HepG2 (cell line): ENCODE measurements around the gene LINGO3. TPM values are rescaled to one million over a fixed set of nuclear protein-coding genes. Genes with fewer than 3 reads are reported as not detected.
A peak's percentile ranks its signal among the peaks of the same experiment; 100 is the strongest.

Experiments used
- CTCF ChIP-seq: sonication (generic); formaldehyde crosslinking; IDR thresholded peaks from 2 replicates; pipeline ENCODE4 v1.5.0; 2020; ENCODE audit warnings: mild to moderate bottlenecking, missing genetic modification reagents, moderate library complexity
- ONECUT2 ChIP-seq: sonication (generic); formaldehyde crosslinking; IDR thresholded peaks from 2 replicates; pipeline ENCODE4 v1.4.0; 2020; ENCODE audit warnings: missing genetic modification reagents
- SALL1 ChIP-seq: sonication (generic); formaldehyde crosslinking; IDR thresholded peaks from 2 replicates; pipeline ENCODE4 v1.8.0; 2022; ENCODE audit warnings: mild to moderate bottlenecking, missing genetic modification reagents
- WIZ ChIP-seq: sonication (generic); formaldehyde crosslinking; IDR thresholded peaks from 2 replicates; pipeline ENCODE4 v1.5.1; 2020; ENCODE audit warnings: mild to moderate bottlenecking, missing genetic modification reagents
- ZBED4 ChIP-seq: sonication (generic); formaldehyde crosslinking; IDR thresholded peaks from 2 replicates; pipeline ENCODE4 v1.4.0; 2020; ENCODE audit warnings: missing genetic modification reagents, borderline replicate concordance
- ZBTB10 ChIP-seq: sonication (generic); formaldehyde crosslinking; IDR thresholded peaks from 2 replicates; pipeline ENCODE4 v1.4.0; 2020; ENCODE audit warnings: missing genetic modification reagents, borderline replicate concordance
- ZNF343 ChIP-seq: sonication (generic); formaldehyde crosslinking; IDR thresholded peaks from 2 replicates; pipeline ENCODE4 v1.4.0; 2020; ENCODE audit warnings: mild to moderate bottlenecking, missing genetic modification reagents
- ZNF512B ChIP-seq: sonication (generic); formaldehyde crosslinking; IDR thresholded peaks from 2 replicates; pipeline ENCODE4 v1.5.1; 2020; ENCODE audit warnings: missing genetic modification reagents, mild to moderate bottlenecking, borderline replicate concordance
- ZNF572 ChIP-seq: sonication (generic); formaldehyde crosslinking; IDR thresholded peaks from 2 replicates; pipeline ENCODE4 v1.5.1; 2020; ENCODE audit warnings: mild to moderate bottlenecking, missing genetic modification reagents
- ZNF704 ChIP-seq: sonication (generic); formaldehyde crosslinking; IDR thresholded peaks from 2 replicates; pipeline ENCODE4 v1.8.1; 2023; ENCODE audit warnings: mild to moderate bottlenecking, inconsistent platforms, moderate library complexity, missing genetic modification reagents, borderline replicate concordance
- ZNF768 ChIP-seq: sonication (generic); formaldehyde crosslinking; IDR thresholded peaks from 2 replicates; pipeline ENCODE4 v1.4.0; 2020; ENCODE audit warnings: missing genetic modification reagents
- ZNF800 ChIP-seq: sonication (generic); formaldehyde crosslinking; IDR thresholded peaks from 2 replicates; pipeline ENCODE4 v1.4.0; 2020; ENCODE audit warnings: missing genetic modification reagents
- ZSCAN20 ChIP-seq: sonication (generic); formaldehyde crosslinking; IDR thresholded peaks from 2 replicates; pipeline ENCODE4 v1.4.0; 2020; ENCODE audit warnings: missing genetic modification reagents, mild to moderate bottlenecking, borderline replicate concordance
- polyA plus RNA-seq, 8 experiments: library from polyadenylated mRNA; depleted of rRNA in 3 of 8; stranded (reverse) in 7 of 8; unstranded in 1 of 8; fragments of >200 nt; fragmentation: Illumina TruSeq in 4 of 8; extraction: Trizol in 4 of 8; gene quantifications; 2 replicates each; pipeline versions ENCODE4 v1.2.1 to v1.2.3, GENCODE V29; 2011 to 2016; ENCODE audit warnings: low read depth in 4 of 8, missing spikeins in 1 of 8, mixed read lengths in 1 of 8; ENCODE audit not compliant: insufficient read depth in 1 of 8
- total RNA-seq, 5 experiments: library from RNA; depleted of rRNA; stranded (reverse); fragments of >200 nt; fragmentation: Illumina TruSeq; extraction: Trizol; gene quantifications; 2 replicates each; pipeline ENCODE4 v1.2.3, GENCODE V29; 2016; ENCODE audit warnings: low read depth in 1 of 5

The LINGO3 gene
- total and polyA plus RNA-seq, 2 of the 13 experiments (the other 11 are each of a cell fraction or from before 2014, with no cell fraction given), result not detected

- TF ChIP-seq ZNF704 (CRISPR knock-in tag), result 0 out of 2 replicates have a peak, but pooled peaks have one; percentile 22
- TF ChIP-seq ZBTB10, result peak; percentile 90
- 0 out of 2 replicates have a peak, but pooled peaks have one; percentile 27 for TF ChIP-seq ZNF343 (CRISPR knock-in tag)
- no peak for TF ChIP-seq ZNF800
- no peak for TF ChIP-seq ZSCAN20 (CRISPR knock-in tag)
- peak; percentile 25; the same call in 1 of the 2 replicates for TF ChIP-seq ZNF572 (CRISPR knock-in tag)
- TF ChIP-seq ZNF768 (CRISPR knock-in tag), result peak; percentile 16; the same call in 1 of the 2 replicates
- no peak for TF ChIP-seq WIZ
- TF ChIP-seq CTCF (CRISPR knock-in tag), result peak; percentile 30; the same call in 1 of the 2 replicates
- peak; percentile 67; the same call in 1 of the 2 replicates for TF ChIP-seq ZBED4 (CRISPR knock-in tag)
- TF ChIP-seq ONECUT2, result no peak
- peak; percentile 67; the same call in 1 of the 2 replicates for TF ChIP-seq SALL1 (CRISPR knock-in tag)
- TF ChIP-seq ZNF512B (CRISPR knock-in tag), result peak; percentile 43; the same call in 1 of the 2 replicates
Observed at GRCh38 chr19:2288338-2288817, 19.6 kb downstream of the LINGO3 start (continued).
